HL-60 (cell line): Measurements from ENCODE around the gene FHAD1.

Experiments
- DNase-seq, 2 experiments: peaks; one replicate each; pipeline ENCODE4 v3.0.0-alpha.2; 2010 to 2020; ENCODE audit warnings: low read depth in 1 of 2, low spot score in 1 of 2
- H3K27ac ChIP-seq: fragments of 250-450 bp; sonication (Bioruptor Pico); replicated peaks from 2 replicates; pipeline ENCODE4 v1.5.1; 2020; ENCODE audit warnings: mild to moderate bottlenecking, moderate library complexity
- H3K27me3 ChIP-seq: fragments of 250-450 bp; sonication (Bioruptor Pico); 2 replicates; pipeline ENCODE4 v1.5.1; 2021; ENCODE audit warnings: mild to moderate bottlenecking, moderate library complexity; ENCODE audit not compliant: insufficient read depth, poor library complexity, severe bottlenecking
- H3K4me3 ChIP-seq: replicated peaks from 2 replicates; pipeline ENCODE4 v1.5.1; 2011; ENCODE audit warnings: mild to moderate bottlenecking, control low read depth, low read length; ENCODE audit not compliant: insufficient read depth
- GABPA ChIP-seq: IDR thresholded peaks from 2 replicates; pipeline ENCODE4 v1.6.1; 2012; ENCODE audit warnings: low read depth
- POLR2AphosphoS5 ChIP-seq: IDR thresholded peaks from 2 replicates; pipeline ENCODE4 v1.6.1; 2012; ENCODE audit warnings: low read depth
- SPI1 ChIP-seq: IDR thresholded peaks from 2 replicates; pipeline ENCODE4 v1.6.1; 2012; ENCODE audit warnings: low read depth, mild to moderate bottlenecking, borderline replicate concordance
- TF ChIP-seq, protein P1 (sequence below): IDR thresholded peaks from 2 replicates; pipeline ENCODE4 v1.6.1; 2012; ENCODE audit warnings: low read depth; ENCODE audit not compliant: insufficient replicate concordance
- TF ChIP-seq, protein P2 (sequence below): IDR thresholded peaks from one replicate; pipeline ENCODE4 v1.5.1; 2011; ENCODE audit warnings: low read length, control low read depth, inconsistent platforms; ENCODE audit not compliant: insufficient read depth

The FHAD1 gene

DNA sequence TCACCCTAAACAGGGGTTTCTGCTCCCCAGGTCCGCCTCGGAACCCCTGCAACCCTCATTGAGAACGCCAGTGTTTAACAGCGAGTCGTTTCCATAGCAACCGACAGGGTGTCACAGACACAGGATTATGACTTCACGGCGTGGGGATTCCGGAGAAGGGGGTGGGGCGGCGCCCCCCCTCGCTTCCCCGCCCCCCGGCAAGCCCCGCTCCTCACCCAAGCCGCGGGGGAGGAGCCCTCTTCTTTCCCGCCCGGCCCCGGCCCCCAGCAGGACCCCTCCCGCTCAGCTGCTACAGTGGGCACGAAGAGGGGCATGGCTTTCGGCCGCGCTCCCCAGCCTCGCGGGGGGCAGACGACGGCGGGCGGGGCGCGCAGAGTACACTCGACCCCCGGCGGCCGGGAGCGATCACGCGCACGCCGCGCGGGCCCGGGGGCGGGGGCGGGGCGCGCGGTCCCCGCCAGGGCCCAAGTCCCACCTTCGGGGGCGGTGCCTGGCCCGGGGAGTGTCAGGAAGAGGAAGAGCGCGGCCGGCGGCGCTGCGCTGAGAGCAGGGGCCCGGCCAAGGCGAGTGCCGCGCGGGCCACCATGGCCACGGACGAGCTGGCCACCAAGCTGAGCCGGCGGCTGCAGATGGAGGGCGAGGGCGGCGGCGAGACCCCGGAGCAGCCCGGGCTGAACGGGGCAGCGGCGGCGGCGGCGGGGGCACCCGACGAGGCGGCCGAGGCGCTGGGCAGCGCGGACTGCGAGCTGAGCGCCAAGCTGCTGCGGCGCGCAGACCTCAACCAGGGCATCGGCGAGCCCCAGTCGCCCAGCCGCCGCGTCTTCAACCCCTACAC lies 162.6 kb downstream of the FHAD1 start, which contains the start of gene EFHD2:
Gene EFHD2, plus strand, starts transcription at position 501 of the 835 bp plus-strand sequence. Its CDS starts 84 bp downstream, at position 585.
- Histone ChIP-seq H3K27ac (peak within 1 kb of the TSS; percentile 88), H3K27me3 (peaks cover 2% of the 10 kb centered on the region), H3K4me3 (peak within 1 kb of the TSS; percentile 89)
- DNase-seq: peak; percentile 65 to 77
- TF ChIP-seq SPI1 (peak; percentile 59), POLR2AphosphoS5 (peak; percentile 72), GABPA (no peak)
- TF ChIP-seq, protein P1, sequence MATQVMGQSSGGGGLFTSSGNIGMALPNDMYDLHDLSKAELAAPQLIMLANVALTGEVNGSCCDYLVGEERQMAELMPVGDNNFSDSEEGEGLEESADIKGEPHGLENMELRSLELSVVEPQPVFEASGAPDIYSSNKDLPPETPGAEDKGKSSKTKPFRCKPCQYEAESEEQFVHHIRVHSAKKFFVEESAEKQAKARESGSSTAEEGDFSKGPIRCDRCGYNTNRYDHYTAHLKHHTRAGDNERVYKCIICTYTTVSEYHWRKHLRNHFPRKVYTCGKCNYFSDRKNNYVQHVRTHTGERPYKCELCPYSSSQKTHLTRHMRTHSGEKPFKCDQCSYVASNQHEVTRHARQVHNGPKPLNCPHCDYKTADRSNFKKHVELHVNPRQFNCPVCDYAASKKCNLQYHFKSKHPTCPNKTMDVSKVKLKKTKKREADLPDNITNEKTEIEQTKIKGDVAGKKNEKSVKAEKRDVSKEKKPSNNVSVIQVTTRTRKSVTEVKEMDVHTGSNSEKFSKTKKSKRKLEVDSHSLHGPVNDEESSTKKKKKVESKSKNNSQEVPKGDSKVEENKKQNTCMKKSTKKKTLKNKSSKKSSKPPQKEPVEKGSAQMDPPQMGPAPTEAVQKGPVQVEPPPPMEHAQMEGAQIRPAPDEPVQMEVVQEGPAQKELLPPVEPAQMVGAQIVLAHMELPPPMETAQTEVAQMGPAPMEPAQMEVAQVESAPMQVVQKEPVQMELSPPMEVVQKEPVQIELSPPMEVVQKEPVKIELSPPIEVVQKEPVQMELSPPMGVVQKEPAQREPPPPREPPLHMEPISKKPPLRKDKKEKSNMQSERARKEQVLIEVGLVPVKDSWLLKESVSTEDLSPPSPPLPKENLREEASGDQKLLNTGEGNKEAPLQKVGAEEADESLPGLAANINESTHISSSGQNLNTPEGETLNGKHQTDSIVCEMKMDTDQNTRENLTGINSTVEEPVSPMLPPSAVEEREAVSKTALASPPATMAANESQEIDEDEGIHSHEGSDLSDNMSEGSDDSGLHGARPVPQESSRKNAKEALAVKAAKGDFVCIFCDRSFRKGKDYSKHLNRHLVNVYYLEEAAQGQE: no peak
- TF ChIP-seq, protein P2, sequence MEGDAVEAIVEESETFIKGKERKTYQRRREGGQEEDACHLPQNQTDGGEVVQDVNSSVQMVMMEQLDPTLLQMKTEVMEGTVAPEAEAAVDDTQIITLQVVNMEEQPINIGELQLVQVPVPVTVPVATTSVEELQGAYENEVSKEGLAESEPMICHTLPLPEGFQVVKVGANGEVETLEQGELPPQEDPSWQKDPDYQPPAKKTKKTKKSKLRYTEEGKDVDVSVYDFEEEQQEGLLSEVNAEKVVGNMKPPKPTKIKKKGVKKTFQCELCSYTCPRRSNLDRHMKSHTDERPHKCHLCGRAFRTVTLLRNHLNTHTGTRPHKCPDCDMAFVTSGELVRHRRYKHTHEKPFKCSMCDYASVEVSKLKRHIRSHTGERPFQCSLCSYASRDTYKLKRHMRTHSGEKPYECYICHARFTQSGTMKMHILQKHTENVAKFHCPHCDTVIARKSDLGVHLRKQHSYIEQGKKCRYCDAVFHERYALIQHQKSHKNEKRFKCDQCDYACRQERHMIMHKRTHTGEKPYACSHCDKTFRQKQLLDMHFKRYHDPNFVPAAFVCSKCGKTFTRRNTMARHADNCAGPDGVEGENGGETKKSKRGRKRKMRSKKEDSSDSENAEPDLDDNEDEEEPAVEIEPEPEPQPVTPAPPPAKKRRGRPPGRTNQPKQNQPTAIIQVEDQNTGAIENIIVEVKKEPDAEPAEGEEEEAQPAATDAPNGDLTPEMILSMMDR: no peak

DNA sequence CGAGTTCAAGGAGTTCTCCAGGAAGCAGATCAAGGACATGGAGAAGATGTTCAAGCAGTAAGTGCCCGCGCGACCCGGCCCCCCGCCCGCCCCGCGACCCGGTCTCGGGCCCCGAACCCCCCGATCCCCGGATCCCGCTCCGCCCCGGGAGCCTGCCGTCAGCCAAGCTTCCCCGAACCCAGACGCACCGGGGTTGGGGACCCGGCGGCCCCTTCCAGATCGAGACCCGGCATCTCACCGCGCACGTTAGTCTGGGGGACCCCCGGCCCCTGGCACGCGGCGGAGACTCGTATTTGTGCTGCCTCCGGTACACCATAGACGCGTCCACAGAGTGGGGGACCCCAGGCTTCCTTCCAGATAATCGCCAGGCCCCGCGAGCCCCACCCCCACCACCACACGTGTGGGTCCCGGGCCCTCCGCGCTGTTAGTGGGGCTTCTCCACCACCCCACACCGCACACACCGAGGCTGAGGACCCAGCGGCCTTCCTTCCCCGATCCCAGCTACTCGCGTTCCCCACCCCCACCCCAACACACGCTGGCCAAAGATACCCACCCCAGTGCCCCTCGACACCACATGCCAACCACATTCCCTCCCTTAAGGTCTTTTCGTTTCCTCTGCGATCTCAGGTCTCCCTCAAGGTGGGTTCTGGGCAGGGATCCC lies 163.3 kb downstream of the FHAD1 start:
- TF ChIP-seq, protein P1: no peak
- TF ChIP-seq SPI1: peak; percentile 24; the same call in 1 of the 2 replicates
- Histone ChIP-seq H3K4me3 (peak overlapping the region; percentile 89), H3K27ac (peak overlapping the region; percentile 88), H3K27me3 (peaks cover 2% of the 10 kb centered on the region)
- DNase-seq: no peak

DNA sequence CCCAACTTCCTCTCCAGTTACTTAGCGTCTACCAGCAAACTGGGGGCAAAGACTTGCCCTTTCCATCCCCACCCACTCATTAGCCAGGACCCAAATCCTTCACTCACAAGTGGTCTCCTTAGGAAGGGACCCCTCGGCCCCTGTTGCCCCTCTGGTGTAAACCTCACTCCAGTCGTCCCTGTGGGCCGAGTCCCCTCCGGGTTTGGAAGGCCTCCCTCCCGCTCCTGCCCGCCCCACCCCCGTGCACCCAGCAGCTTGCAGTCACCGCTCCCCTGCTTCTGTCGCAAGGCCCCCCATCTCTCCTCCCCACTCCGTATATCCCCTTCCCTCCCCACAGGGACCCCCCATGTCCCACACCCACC lies 163.8 kb downstream of the FHAD1 start:
- TF ChIP-seq SPI1 (no peak), POLR2AphosphoS5 (no peak), GABPA (no peak)
- TF ChIP-seq, protein P1: no peak
- TF ChIP-seq, protein P2: no peak
- H3K27ac ChIP-seq: peak overlapping the region; percentile 88
- H3K4me3 ChIP-seq: peak overlapping the region; percentile 89
- DNase-seq: peak in 1 of 2 experiments; percentile 39
- peaks cover 2% of the 10 kb centered on the region for H3K27me3 ChIP-seq
